Psoas muscle (tissue), 8 donors: Measurements from ENCODE around the gene DNM3. TPM values are rescaled to one million over a fixed set of nuclear protein-coding genes. Genes with fewer than 3 reads are reported as not detected.

Experiments
- ATAC-seq, 4 donors: fragments of 200-7000 bp; cut with Tn5 transposase; one replicate each; pipeline ENCODE4 v1.9.1; 2020; ENCODE audit warnings: moderate library complexity in 3 of 4, mild to moderate bottlenecking in 2 of 4
- DNase-seq, 2 donors: peaks; one replicate each; pipeline ENCODE4 v3.0.0-alpha.2; 2020
- H3K27ac ChIP-seq: fragments of 200-600 bp; one replicate; pipeline ENCODE4 v1.8.0; 2022
- H3K27me3 ChIP-seq, 3 donors: fragments of 200-600 bp in 1 of 3; one replicate each; pipeline versions ENCODE4 v1.6.1 to v1.8.0; 2013 to 2022; ENCODE audit warnings: low read length in 2 of 3, mild to moderate bottlenecking in 2 of 3, moderate library complexity in 1 of 3; ENCODE audit not compliant: insufficient read depth in 3 of 3
- H3K36me3 ChIP-seq, 2 donors: fragments of 200-600 bp in 1 of 2; one replicate each; pipeline versions ENCODE4 v1.6.1 to v1.8.0; 2013 to 2022; ENCODE audit warnings: low read depth in 1 of 2, mild to moderate bottlenecking in 1 of 2, moderate library complexity in 1 of 2; ENCODE audit not compliant: insufficient read depth in 1 of 2
- H3K4me1 ChIP-seq: fragments of 200-600 bp; one replicate; pipeline ENCODE4 v1.8.0; 2022
- H3K4me3 ChIP-seq: fragments of 200-600 bp; one replicate; pipeline ENCODE4 v1.8.0; 2022; ENCODE audit warnings: mild to moderate bottlenecking
- H3K9me3 ChIP-seq: fragments of 200-600 bp; one replicate; pipeline ENCODE4 v1.8.0; 2022
- WGBS, 3 donors: extraction: QIAGEN DNeasy Blood & Tissue Kit; methylation state at CpG; one replicate each; pipeline versions ENCODE4 v1.1.6 to v1.1.7; 2013; 5-methylcytosine and 5-hydroxymethylcytosine counted together
- intact Hi-C, 2 donors: fragments of 100-400 bp; cut with DNase I; formaldehyde crosslinking; loops; one replicate each; pipeline versions ENCODE4 v1.11.0 to v1.14.2; 2022
- polyA plus RNA-seq, 3 donors: library from polyadenylated mRNA; stranded (reverse); fragments of 200-250 nt; gene quantifications; one replicate each; pipeline ENCODE4 v1.2.3, GENCODE V29; 2013
- total RNA-seq, 4 donors: library from RNA; stranded (reverse); fragmentation: NEBNext Ultra II Directional in 2 of 4; extraction: Animal tissue kit (Norgen Biotek cat#: 25700) in 2 of 4; gene quantifications; one replicate each; pipeline versions ENCODE4 v1.2.1 to v1.2.4, GENCODE V29; 2021 to 2023
- TF ChIP-seq, protein P1 (sequence below): fragments of 200-600 bp; IDR thresholded peaks from one replicate; pipeline ENCODE4 v1.8.0; 2022; ENCODE audit warnings: antibody characterized with exemption
- donor health status: healthy with polysubstance abuse.
- donor health status: DM: no; HTN: no; CAD: no; lungs with moderate emphysema.
- donor health status: Bipolar disorder and iron deficiency.
- donor health status: healthy.
- donor health status: DM: yes; HTN: yes; CAD: no.
- donor health status: DM: no; HTN: no; CAD: no.
- donor health status: DM: no; HTN: no; CAD: no.
- donor health status: DM: yes; HTN: yes; CAD: no.

DNM3 gene
- total and polyA plus RNA-seq, 7 donors, result 0.31 to 1.0 (median 0.77) TPM

GRCh38 chr1:172344444-172344843, 503.1 kb downstream of the DNM3 start:
- 72 to 82% (median 75%) methylated on average over 7 of the region's 7 CpGs for WGBS, 3 donors
- H3K9me3 ChIP-seq, result peaks cover 9% of the 10 kb centered on the region
- no peaks in the 10 kb centered on the region for H3K36me3 ChIP-seq
- no peaks in the 10 kb centered on the region for H3K27me3 ChIP-seq
- no peak for DNase-seq
- H3K4me3 ChIP-seq, result no peak overlapping the region
- TF ChIP-seq, protein P1, sequence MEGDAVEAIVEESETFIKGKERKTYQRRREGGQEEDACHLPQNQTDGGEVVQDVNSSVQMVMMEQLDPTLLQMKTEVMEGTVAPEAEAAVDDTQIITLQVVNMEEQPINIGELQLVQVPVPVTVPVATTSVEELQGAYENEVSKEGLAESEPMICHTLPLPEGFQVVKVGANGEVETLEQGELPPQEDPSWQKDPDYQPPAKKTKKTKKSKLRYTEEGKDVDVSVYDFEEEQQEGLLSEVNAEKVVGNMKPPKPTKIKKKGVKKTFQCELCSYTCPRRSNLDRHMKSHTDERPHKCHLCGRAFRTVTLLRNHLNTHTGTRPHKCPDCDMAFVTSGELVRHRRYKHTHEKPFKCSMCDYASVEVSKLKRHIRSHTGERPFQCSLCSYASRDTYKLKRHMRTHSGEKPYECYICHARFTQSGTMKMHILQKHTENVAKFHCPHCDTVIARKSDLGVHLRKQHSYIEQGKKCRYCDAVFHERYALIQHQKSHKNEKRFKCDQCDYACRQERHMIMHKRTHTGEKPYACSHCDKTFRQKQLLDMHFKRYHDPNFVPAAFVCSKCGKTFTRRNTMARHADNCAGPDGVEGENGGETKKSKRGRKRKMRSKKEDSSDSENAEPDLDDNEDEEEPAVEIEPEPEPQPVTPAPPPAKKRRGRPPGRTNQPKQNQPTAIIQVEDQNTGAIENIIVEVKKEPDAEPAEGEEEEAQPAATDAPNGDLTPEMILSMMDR, result no peak
- intact Hi-C loops, result no loop called here
- H3K4me1 ChIP-seq, result peaks cover 8% of the 10 kb centered on the region
- H3K27ac ChIP-seq, result no peak overlapping the region
- ATAC-seq, result no peak

DNA sequence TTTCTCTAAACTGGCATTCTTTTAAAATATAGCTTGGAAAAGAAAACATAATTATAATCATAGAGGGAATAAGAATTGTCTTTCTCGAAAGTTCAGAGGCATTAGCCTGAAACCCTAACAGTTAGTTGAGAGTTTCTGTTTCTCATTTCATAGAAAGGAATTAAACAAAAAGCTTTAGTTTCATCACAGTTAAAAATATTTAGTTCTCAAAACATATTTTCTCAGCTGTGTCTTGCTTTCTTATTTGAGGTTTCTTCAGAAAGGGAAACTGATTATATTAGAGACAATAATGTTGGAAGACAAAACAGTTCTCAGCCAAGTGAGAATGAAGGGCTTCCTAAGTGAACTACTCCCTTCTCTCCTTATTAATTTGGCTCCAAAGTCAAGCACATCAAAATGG, 503.8 kb downstream of the DNM3 start:
- 82 to 93% (median 88%) methylated on average over 1 of the region's 1 CpG for WGBS, 3 donors
- Histone ChIP-seq H3K36me3 (no peaks in the 10 kb centered on the region), H3K27me3 (no peaks in the 10 kb centered on the region), H3K9me3 (peaks cover 9% of the 10 kb centered on the region), H3K4me3 (no peak overlapping the region), H3K27ac (no peak overlapping the region), H3K4me1 (peaks cover 8% of the 10 kb centered on the region)
- ATAC-seq (no peak), DNase-seq (no peak)
- intact Hi-C loops, result no loop called here
- TF ChIP-seq, protein P1, result no peak

GRCh38 chr1:172347416-172347815, 506.1 kb downstream of the DNM3 start:
- no peak overlapping the region for H3K27ac ChIP-seq
- H3K27me3 ChIP-seq, result no peaks in the 10 kb centered on the region
- 93 to 99% (median 95%) methylated on average over 3 of the region's 3 CpGs for WGBS, 3 donors
- H3K4me1 ChIP-seq, result peaks cover 8% of the 10 kb centered on the region
- peaks cover 9% of the 10 kb centered on the region for H3K9me3 ChIP-seq
- no peak for ATAC-seq
- DNase-seq, result no peak
- no peak overlapping the region for H3K4me3 ChIP-seq
- intact Hi-C loops, result no loop called here
- TF ChIP-seq, protein P1, result no peak
- no peaks in the 10 kb centered on the region for H3K36me3 ChIP-seq

GRCh38 chr1:172350856-172351255, 509.6 kb downstream of the DNM3 start:
- H3K27ac ChIP-seq, result no peak overlapping the region
- no peak overlapping the region for H3K4me3 ChIP-seq
- DNase-seq (no peak), ATAC-seq (no peak)
- H3K27me3 ChIP-seq, result no peaks in the 10 kb centered on the region
- no peaks in the 10 kb centered on the region for H3K4me1 ChIP-seq
- TF ChIP-seq, protein P1, result no peak
- no peaks in the 10 kb centered on the region for H3K36me3 ChIP-seq
- intact Hi-C loops, result no loop called here
- H3K9me3 ChIP-seq, result peaks cover 9% of the 10 kb centered on the region

DNA sequence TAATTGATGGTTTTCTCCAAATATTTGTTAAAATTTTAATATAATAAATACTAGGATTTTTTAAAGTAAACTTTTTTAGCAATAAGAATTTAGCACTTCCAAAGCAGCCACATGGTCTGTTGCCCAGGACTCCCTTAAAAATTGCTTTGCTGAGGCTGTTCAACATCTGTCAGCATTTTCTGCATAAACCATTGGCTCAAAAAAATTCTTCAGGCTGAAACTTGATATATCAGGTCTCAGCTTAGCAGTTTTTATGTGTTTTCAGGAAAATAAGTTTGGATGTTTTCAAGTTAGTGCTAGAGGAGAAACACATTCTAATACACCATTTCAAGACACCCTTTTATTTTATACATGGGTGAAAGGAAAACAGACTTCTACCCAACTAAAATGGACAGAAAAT, 510.0 kb downstream of the DNM3 start:
- DNase-seq, result no peak
- Histone ChIP-seq H3K9me3 (peaks cover 9% of the 10 kb centered on the region), H3K36me3 (no peaks in the 10 kb centered on the region), H3K27me3 (no peaks in the 10 kb centered on the region), H3K4me3 (no peak overlapping the region), H3K27ac (no peak overlapping the region), H3K4me1 (no peaks in the 10 kb centered on the region)
- TF ChIP-seq, protein P1, result no peak
- ATAC-seq, result no peak
- intact Hi-C loops, result no loop called here
